Activated B cell treated with CpG ODN at 0.5 μM for 24 hours (primary cell): ENCODE results near the gene ZNG1F. TPM values are rescaled to one million over a fixed set of nuclear protein-coding genes. Genes with fewer than 3 reads are reported as not detected.
A peak's percentile ranks its signal among the peaks of the same experiment; 100 is the strongest.
"Not testable (repeated sequence)": the region's sequence is repeated elsewhere in the genome, so short reads cannot be mapped to it uniquely, and the experiment has no call there.

ENCODE experiments used
- ATAC-seq: fragments of 200-7000 bp; cut with Tn5 transposase; one replicate; pipeline ENCODE4 v1.10.0; 2021; ENCODE audit warnings: low read depth, mild to moderate bottlenecking, moderate library complexity
- CTCF ChIA-PET: fragments of 350-600 bp; sonication (Branson Sonifier 250); formaldehyde crosslinking; loops from one replicate; lab custom pipeline; 2021; ENCODE audit warnings: antibody characterized with exemption; lab: Charles Lee
- POLR2A ChIA-PET: fragments of 350-600 bp; sonication (Branson Sonifier 250); formaldehyde crosslinking; loops from one replicate; lab custom pipeline; 2021; ENCODE audit warnings: antibody characterized with exemption; lab: Charles Lee
- DNase-seq: peaks from one replicate; pipeline ENCODE4 v3.0.0; 2022
- H3K27ac Mint-ChIP-seq: one replicate; pipeline ENCODE4 v1.8.0; 2020; ENCODE audit warnings: mixed read lengths
- H3K27me3 Mint-ChIP-seq: one replicate; pipeline ENCODE4 v1.8.0; 2021; ENCODE audit warnings: mixed read lengths
- H3K36me3 Mint-ChIP-seq: one replicate; pipeline ENCODE4 v1.8.0; 2021; ENCODE audit warnings: low read depth, mixed read lengths
- H3K4me1 Mint-ChIP-seq: one replicate; pipeline ENCODE4 v1.8.0; 2021; ENCODE audit warnings: mixed read lengths
- H3K4me3 Mint-ChIP-seq: one replicate; pipeline ENCODE4 v1.8.0; 2020; ENCODE audit warnings: mild to moderate bottlenecking, mixed read lengths
- H3K9me3 Mint-ChIP-seq: one replicate; pipeline ENCODE4 v1.8.0; 2020; ENCODE audit warnings: mixed read lengths
- intact Hi-C: fragments of 100-400 bp; cut with micrococcal nuclease; formaldehyde crosslinking; loops from one replicate; pipeline ENCODE4 v1.15.1; 2024
- total RNA-seq: library from RNA; stranded (reverse); gene quantifications from 2 replicates; pipeline ENCODE4 v1.2.3, GENCODE V29; 2022

ZNG1F gene
- 13.6 and 17.7 TPM in 2 replicates for total RNA-seq

GRCh38 chr9:41189217-41189616, at the start of gene ZNG1F:
Gene ZNG1F, minus strand, starts transcription at chr9:41189317. Its CDS starts 59 bp downstream, at chr9:41189258.
- H3K27ac Mint-ChIP-seq, H3K36me3 Mint-ChIP-seq, POLR2A ChIA-PET, DNase-seq, intact Hi-C loops, H3K9me3 Mint-ChIP-seq, ATAC-seq, H3K4me1 Mint-ChIP-seq, CTCF ChIA-PET, H3K27me3 Mint-ChIP-seq, H3K4me3 Mint-ChIP-seq: not testable (repeated sequence)

- H3K36me3 Mint-ChIP-seq, H3K27ac Mint-ChIP-seq, ATAC-seq, H3K27me3 Mint-ChIP-seq, intact Hi-C loops, POLR2A ChIA-PET, CTCF ChIA-PET, DNase-seq, H3K4me1 Mint-ChIP-seq: not testable (repeated sequence)
- Mint-ChIP-seq H3K4me3 (peak overlapping the region; percentile 56), H3K9me3 (peaks cover 19% of the 10 kb centered on the region)
Measured at GRCh38 chr9:41237110-41237749, 48.1 kb upstream of the ZNG1F start.

- POLR2A ChIA-PET, H3K27me3 Mint-ChIP-seq, H3K4me3 Mint-ChIP-seq, H3K27ac Mint-ChIP-seq, CTCF ChIA-PET, ATAC-seq, intact Hi-C loops, DNase-seq, H3K36me3 Mint-ChIP-seq, H3K4me1 Mint-ChIP-seq: not testable (repeated sequence)
- peaks cover 19% of the 10 kb centered on the region for H3K9me3 Mint-ChIP-seq
Measured at GRCh38 chr9:41236486-41237109, 47.5 kb upstream of the ZNG1F start.

GRCh38 chr9:41234811-41235805, 46.0 kb upstream of the ZNG1F start:
- POLR2A ChIA-PET, H3K4me1 Mint-ChIP-seq, H3K36me3 Mint-ChIP-seq, intact Hi-C loops, CTCF ChIA-PET, H3K27me3 Mint-ChIP-seq: not testable (repeated sequence)
- Mint-ChIP-seq H3K27ac (peak overlapping the region; percentile 75), H3K4me3 (peak overlapping the region; percentile 74), H3K9me3 (peaks cover 12% of the 10 kb centered on the region)
- DNase-seq (peak; percentile 44), ATAC-seq (peak; percentile 98)

- DNase-seq, H3K27ac Mint-ChIP-seq: not testable (repeated sequence)
Measured at GRCh38 chr9:41234221-41234620, 45.1 kb upstream of the ZNG1F start.

GRCh38 chr9:41232326-41232725, 43.2 kb upstream of the ZNG1F start:
- POLR2A ChIA-PET, DNase-seq, intact Hi-C loops, H3K36me3 Mint-ChIP-seq, CTCF ChIA-PET, H3K4me1 Mint-ChIP-seq, H3K27ac Mint-ChIP-seq, ATAC-seq, H3K4me3 Mint-ChIP-seq, H3K9me3 Mint-ChIP-seq, H3K27me3 Mint-ChIP-seq: not testable (repeated sequence)

More at GRCh38 chr9:41234221-41234620, 45.1 kb upstream of the ZNG1F start:
- H3K4me3 Mint-ChIP-seq, H3K27me3 Mint-ChIP-seq, CTCF ChIA-PET, intact Hi-C loops, ATAC-seq, H3K4me1 Mint-ChIP-seq, H3K36me3 Mint-ChIP-seq, POLR2A ChIA-PET: not testable (repeated sequence)
- peaks cover 12% of the 10 kb centered on the region for H3K9me3 Mint-ChIP-seq

GRCh38 chr9:41230418-41230817, 41.3 kb upstream of the ZNG1F start:
- POLR2A ChIA-PET, H3K9me3 Mint-ChIP-seq, intact Hi-C loops, H3K27ac Mint-ChIP-seq, ATAC-seq, H3K4me1 Mint-ChIP-seq, CTCF ChIA-PET, H3K4me3 Mint-ChIP-seq, DNase-seq, H3K36me3 Mint-ChIP-seq, H3K27me3 Mint-ChIP-seq: not testable (repeated sequence)
